Endothelial cell of umbilical vein (primary cell): ENCODE data around the gene GORASP2. TPM values are rescaled to one million over a fixed set of nuclear protein-coding genes. Genes with fewer than 3 reads are reported as not detected.

Source experiments
- BruUV-seq: library from RNA; stranded (reverse); fragments of 400-500 nt; replicated peaks from 2 replicates; lab custom pipeline; 2021; lab: Mats Ljungman, UMichigan
- CTCF ChIA-PET: fragments of 300-600, 350-600 bp; sonication (Branson Sonifier 250); formaldehyde crosslinking; loops from one replicate; lab custom pipeline; 2021; ENCODE audit warnings: antibody characterized with exemption, inconsistent platforms; lab: Charles Lee
- POLR2A ChIA-PET: fragments of 300-600, 350-600 bp; sonication (Branson Sonifier 250); formaldehyde crosslinking; loops from one replicate; lab custom pipeline; 2021; ENCODE audit warnings: antibody characterized with exemption, inconsistent platforms; lab: Charles Lee
- DNase-seq: peaks from one replicate; pipeline ENCODE4 v3.0.0-alpha.2; 2011; ENCODE audit warnings: low read depth, low spot score
- FAIRE-seq: peaks from 2 replicates; lab custom pipeline; 2011; peaks lifted over from hg19 to GRCh38; lab: Jason Lieb, UNC
- H2AFZ ChIP-seq: 2 replicates; pipeline ENCODE4 v1.6.0; 2012; ENCODE audit warnings: low read depth, low read length, control low read depth, inconsistent platforms
- H3K27ac ChIP-seq: 2 replicates; pipeline ENCODE4 v1.5.1; 2011; ENCODE audit warnings: low read depth, mild to moderate bottlenecking, control low read depth, low read length, moderate library complexity; ENCODE audit not compliant: insufficient read depth
- H3K27me3 ChIP-seq, 2 experiments: 2 replicates each; pipeline versions ENCODE4 v1.6.0 to v1.6.1; 2011; ENCODE audit warnings: low read length in 2 of 2, mixed read lengths in 1 of 2; ENCODE audit not compliant: control insufficient read depth in 2 of 2, insufficient read depth in 2 of 2
- H3K36me3 ChIP-seq, 2 experiments: 2 replicates in 1 of 2; 3 replicates in 1 of 2; pipeline ENCODE4 v1.5.1; 2011; ENCODE audit warnings: low read length in 2 of 2, mild to moderate bottlenecking in 1 of 2, moderate library complexity in 1 of 2; ENCODE audit not compliant: control insufficient read depth in 2 of 2, insufficient read depth in 2 of 2; ENCODE audit errors: extremely low read depth in 1 of 2
- H3K4me1 ChIP-seq: 3 replicates; pipeline ENCODE4 v1.5.1; 2011; ENCODE audit warnings: mild to moderate bottlenecking, low read length; ENCODE audit not compliant: control insufficient read depth, insufficient read depth; ENCODE audit errors: extremely low read depth
- H3K4me2 ChIP-seq: 2 replicates; pipeline ENCODE4 v1.6.1; 2011; ENCODE audit warnings: low read length, control low read depth, mixed read lengths; ENCODE audit not compliant: insufficient read depth
- H3K4me3 ChIP-seq, 3 experiments: fragments of 200-600 bp in 1 of 3; sonication (generic), shearing (Covaris generic) in 1 of 3; replicated peaks in 1 of 3; 2 replicates each; pipeline ENCODE4 v1.5.1; 2011 to 2016; ENCODE audit warnings: control low read depth in 3 of 3, low read length in 3 of 3, mild to moderate bottlenecking in 2 of 3, inconsistent platforms in 1 of 3, low read depth in 1 of 3, moderate library complexity in 1 of 3; ENCODE audit not compliant: insufficient read depth in 1 of 3
- H3K79me2 ChIP-seq: 2 replicates; pipeline ENCODE4 v1.6.0; 2012; ENCODE audit warnings: low read length, inconsistent platforms; ENCODE audit not compliant: control insufficient read depth, insufficient read depth
- H3K9ac ChIP-seq: replicated peaks from 2 replicates; pipeline ENCODE3; 2011; ENCODE audit warnings: low read length, control low read depth; ENCODE audit not compliant: insufficient read depth; ENCODE audit errors: extremely low read depth
- H3K9me1 ChIP-seq: replicated peaks from 3 replicates; pipeline ENCODE4 v1.6.0; 2011; ENCODE audit warnings: mild to moderate bottlenecking, low read length; ENCODE audit not compliant: control insufficient read depth, insufficient read depth; ENCODE audit errors: extremely low read depth
- H3K9me3 ChIP-seq: replicated peaks from 2 replicates; pipeline ENCODE4 v1.5.1; 2012; ENCODE audit warnings: low read length, inconsistent platforms; ENCODE audit not compliant: control insufficient read depth, insufficient read depth
- H4K20me1 ChIP-seq: replicated peaks from 2 replicates; pipeline ENCODE3; 2011; ENCODE audit warnings: mild to moderate bottlenecking, low read length; ENCODE audit not compliant: control insufficient read depth, insufficient read depth; ENCODE audit errors: extremely low read depth
- CTCF ChIP-seq, 2 donors: IDR thresholded peaks; 1 replicate in 1 of 2; 2 replicates in 1 of 2; pipeline ENCODE4 v1.5.1; 2011; ENCODE audit warnings: low read length in 2 of 2, mild to moderate bottlenecking in 2 of 2, moderate library complexity in 2 of 2, control low read depth in 1 of 2, inconsistent platforms in 1 of 2, low read depth in 1 of 2; ENCODE audit not compliant: insufficient read depth in 1 of 2; ENCODE audit errors: extremely low read depth in 1 of 2
- EZH2 ChIP-seq: IDR thresholded peaks from 2 replicates; pipeline ENCODE4 v1.6.1; 2012; ENCODE audit warnings: borderline replicate concordance, low read depth, mild to moderate bottlenecking, moderate library complexity, low read length, inconsistent platforms; ENCODE audit not compliant: severe bottlenecking
- FOS ChIP-seq: IDR thresholded peaks from 2 replicates; pipeline ENCODE4 v1.6.1; 2011; ENCODE audit warnings: mild to moderate bottlenecking, low read length, moderate library complexity, borderline replicate concordance; ENCODE audit not compliant: insufficient read depth
- GATA2 ChIP-seq: IDR thresholded peaks from 2 replicates; pipeline ENCODE4 v1.7.0; 2011; ENCODE audit warnings: low read depth, mild to moderate bottlenecking, moderate library complexity, mixed read lengths, low read length; ENCODE audit not compliant: insufficient read length, insufficient read depth
- JUN ChIP-seq: IDR thresholded peaks from 2 replicates; pipeline ENCODE4 v1.6.1; 2011; ENCODE audit warnings: borderline replicate concordance, low read depth; ENCODE audit not compliant: insufficient read length, insufficient read depth
- MAX ChIP-seq: IDR thresholded peaks from 2 replicates; pipeline ENCODE4 v1.6.1; 2011; ENCODE audit not compliant: insufficient read depth, insufficient read length
- MYC ChIP-seq: IDR thresholded peaks from one replicate; pipeline ENCODE4 v1.6.1; 2011; ENCODE audit warnings: mild to moderate bottlenecking, low read depth, low read length
- POLR2A ChIP-seq: IDR thresholded peaks from 2 replicates; pipeline ENCODE4 v1.6.1; 2012; ENCODE audit warnings: low read depth, mild to moderate bottlenecking, control low read depth, low read length
- POLR2AphosphoS5 ChIP-seq: IDR thresholded peaks from 2 replicates; pipeline ENCODE4 v1.6.1; 2012; ENCODE audit warnings: low read depth, mild to moderate bottlenecking, control low read depth, low read length, moderate library complexity; ENCODE audit not compliant: insufficient read depth
- dilution Hi-C: fragments of 300-500 bp; cut with MboI; formaldehyde crosslinking; loops from one replicate; pipeline ENCODE4 v1.15.0; 2019; ENCODE audit warnings: low sequenced_read_pairs; ENCODE audit not compliant: extremely low pct_ligation_motif_present
- intact Hi-C: fragments of 100-400 bp; cut with micrococcal nuclease; formaldehyde crosslinking; loops from one replicate; pipeline ENCODE4 v1.10.0; 2022
- polyA plus RNA-seq, 4 experiments: library from polyadenylated mRNA; depleted of rRNA in 3 of 4; stranded (reverse) in 3 of 4; unstranded in 1 of 4; fragments of >200 nt; gene quantifications; 2 replicates each; pipeline versions ENCODE4 v1.2.1 to v1.2.3, GENCODE V29; 2011 to 2012; ENCODE audit warnings: missing spikeins in 1 of 4
- total RNA-seq: library from RNA; stranded (reverse); gene quantifications from 2 replicates; pipeline ENCODE4 v1.2.3, GENCODE V29; 2021

GORASP2 gene
- total and polyA plus RNA-seq, 2 donors (not counting 3 experiments of a cell fraction or from before 2014, with no cell fraction given): 104 to 245 TPM

- CTCF ChIA-PET: interaction anchor here (1.0 to 1.7 kb wide), 4 partner anchors 9 to 502 kb away, joined by 4 to 7 read pairs (median 4); partner anchors contain the start of gene GORASP2
- Histone ChIP-seq H3K27ac (no peak overlapping the region), H3K4me2 (no peak overlapping the region), H3K9ac (no peak overlapping the region), H3K9me3 (no peaks in the 10 kb centered on the region), H3K36me3 (no peaks in the 10 kb centered on the region), H3K27me3 (peaks cover 0 to 11% of the 10 kb centered on the region in 2 experiments), H3K4me1 (no peaks in the 10 kb centered on the region), H3K4me3 (no peak overlapping the region), H4K20me1 (no peaks in the 10 kb centered on the region), H3K79me2 (no peaks in the 10 kb centered on the region), H2AFZ (no peak overlapping the region), H3K9me1 (no peaks in the 10 kb centered on the region)
- intact Hi-C loops: no loop called here
- POLR2A ChIA-PET: no interaction called here
- no peak for TF ChIP-seq FOS
- no peak for TF ChIP-seq GATA2
- TF ChIP-seq MYC: no peak
- TF ChIP-seq EZH2: no peak
- no peak for TF ChIP-seq POLR2A
- TF ChIP-seq JUN: no peak
- FAIRE-seq (no peak), DNase-seq (no peak)
- BruUV-seq: no TSS peak
- dilution Hi-C loops: no loop called here
Observed at GRCh38 chr2:170881840-170882239, 47.2 kb upstream of the GORASP2 start.

- H3K36me3 ChIP-seq: no peaks in the 10 kb centered on the region
- no peak for DNase-seq
Observed at GRCh38 chr2:170882758-170883157, 46.3 kb upstream of the GORASP2 start.

More at GRCh38 chr2:170882758-170883157, 46.3 kb upstream of the GORASP2 start:
- no peak overlapping the region for H2AFZ ChIP-seq
- TF ChIP-seq POLR2AphosphoS5 (no peak), GATA2 (no peak), JUN (no peak), CTCF (IDR thresholded peaks at IDR 0.05; ENCODE audit: extremely low read depth in 1 of 2, insufficient read depth in 1 of 2, low read depth in 1 of 2, low read length in 2 of 2) (no peak), EZH2 (no peak), MYC (no peak), FOS (no peak), POLR2A (no peak), MAX (no peak)
- H3K4me2 ChIP-seq: no peak overlapping the region
- peaks cover 1 to 11% of the 10 kb centered on the region in 2 experiments for H3K27me3 ChIP-seq
- dilution Hi-C loops: no loop called here
- H3K4me1 ChIP-seq: no peaks in the 10 kb centered on the region
- no peaks in the 10 kb centered on the region for H4K20me1 ChIP-seq
- ChIA-PET POLR2A (no interaction called here), CTCF (no interaction called here)
- no TSS peak for BruUV-seq
- H3K9ac ChIP-seq: no peak overlapping the region
- H3K9me3 ChIP-seq: no peaks in the 10 kb centered on the region
- no peak overlapping the region for H3K4me3 ChIP-seq
- H3K27ac ChIP-seq: no peak overlapping the region
- intact Hi-C loops: no loop called here
- FAIRE-seq: no peak
- no peaks in the 10 kb centered on the region for H3K9me1 ChIP-seq
- no peaks in the 10 kb centered on the region for H3K79me2 ChIP-seq
